Neural progenitor cell (in vitro differentiated cells): Measurements from ENCODE around the gene FAM20C.

Experiments
- CTCF ChIP-seq: fragments of 200-600 bp; sonication (generic); IDR thresholded peaks from 2 replicates; pipeline ENCODE4 v1.5.1; 2017; ENCODE audit warnings: antibody characterized with exemption, mild to moderate bottlenecking
- EZH2 ChIP-seq: fragments of 200-600 bp; sonication (generic); IDR thresholded peaks from 2 replicates; pipeline ENCODE4 v1.6.1; 2017; ENCODE audit warnings: antibody characterized with exemption, mild to moderate bottlenecking, moderate library complexity

GRCh38 chr7:229184-229964, 37.0 kb downstream of the FAM20C start:
- TF ChIP-seq CTCF (no peak), EZH2 (no peak)
